Measurements from ENCODE around the gene ADARB1.

ADARB1 gene

DNA sequence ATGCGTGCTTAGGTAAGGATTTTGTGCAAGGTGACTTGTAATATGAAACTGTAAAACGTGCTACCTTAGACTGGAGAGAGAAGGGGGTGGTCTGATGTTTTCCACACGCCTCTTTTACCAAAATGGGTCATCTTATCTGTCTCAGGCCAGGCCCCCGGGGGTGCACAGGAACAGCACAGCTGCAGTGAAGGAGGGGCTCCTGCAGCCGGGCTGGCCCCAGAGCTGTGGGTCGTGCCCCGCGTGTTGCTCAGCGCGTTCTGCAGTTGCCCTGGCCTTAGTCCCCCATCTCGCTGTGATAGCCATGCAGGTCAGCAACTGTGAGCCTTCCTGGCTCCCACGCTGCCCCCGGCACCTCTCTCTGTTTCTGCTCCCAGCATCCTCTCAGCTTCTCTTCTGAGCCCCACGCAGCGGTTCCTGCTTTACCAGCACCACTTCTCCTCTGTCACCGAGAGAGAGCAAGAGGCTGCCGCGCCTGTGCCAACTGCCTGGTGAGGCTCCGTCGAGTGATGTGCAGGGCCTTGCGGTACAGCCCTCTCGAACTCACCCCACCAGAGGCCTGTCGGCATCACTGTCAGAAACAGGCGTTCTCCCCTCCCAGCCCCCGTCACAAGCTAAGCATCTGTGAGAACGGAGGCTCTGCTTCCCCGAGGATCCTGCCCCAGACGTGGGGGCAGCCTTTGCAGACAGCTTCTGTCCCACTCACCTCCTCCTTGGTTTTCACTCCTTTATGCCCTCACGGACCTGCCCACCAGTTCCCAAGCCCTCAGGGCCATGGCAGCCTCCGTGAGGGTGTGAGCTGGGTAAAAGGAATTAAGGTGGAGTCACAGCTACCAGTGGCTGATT is 73.3 kb downstream of the ADARB1 start:
- TF ChIP-seq, protein P1, sequence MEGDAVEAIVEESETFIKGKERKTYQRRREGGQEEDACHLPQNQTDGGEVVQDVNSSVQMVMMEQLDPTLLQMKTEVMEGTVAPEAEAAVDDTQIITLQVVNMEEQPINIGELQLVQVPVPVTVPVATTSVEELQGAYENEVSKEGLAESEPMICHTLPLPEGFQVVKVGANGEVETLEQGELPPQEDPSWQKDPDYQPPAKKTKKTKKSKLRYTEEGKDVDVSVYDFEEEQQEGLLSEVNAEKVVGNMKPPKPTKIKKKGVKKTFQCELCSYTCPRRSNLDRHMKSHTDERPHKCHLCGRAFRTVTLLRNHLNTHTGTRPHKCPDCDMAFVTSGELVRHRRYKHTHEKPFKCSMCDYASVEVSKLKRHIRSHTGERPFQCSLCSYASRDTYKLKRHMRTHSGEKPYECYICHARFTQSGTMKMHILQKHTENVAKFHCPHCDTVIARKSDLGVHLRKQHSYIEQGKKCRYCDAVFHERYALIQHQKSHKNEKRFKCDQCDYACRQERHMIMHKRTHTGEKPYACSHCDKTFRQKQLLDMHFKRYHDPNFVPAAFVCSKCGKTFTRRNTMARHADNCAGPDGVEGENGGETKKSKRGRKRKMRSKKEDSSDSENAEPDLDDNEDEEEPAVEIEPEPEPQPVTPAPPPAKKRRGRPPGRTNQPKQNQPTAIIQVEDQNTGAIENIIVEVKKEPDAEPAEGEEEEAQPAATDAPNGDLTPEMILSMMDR (IDR thresholded peaks at IDR 0.05; ENCODE audit: insufficient read depth, low read depth, low read length, missing control alignments) = no peak
- DNase-seq (ENCODE audit: low read depth) = peak; percentile 51
- no peak overlapping the region for H3K4me3 ChIP-seq (ENCODE audit: low read length)

DNA sequence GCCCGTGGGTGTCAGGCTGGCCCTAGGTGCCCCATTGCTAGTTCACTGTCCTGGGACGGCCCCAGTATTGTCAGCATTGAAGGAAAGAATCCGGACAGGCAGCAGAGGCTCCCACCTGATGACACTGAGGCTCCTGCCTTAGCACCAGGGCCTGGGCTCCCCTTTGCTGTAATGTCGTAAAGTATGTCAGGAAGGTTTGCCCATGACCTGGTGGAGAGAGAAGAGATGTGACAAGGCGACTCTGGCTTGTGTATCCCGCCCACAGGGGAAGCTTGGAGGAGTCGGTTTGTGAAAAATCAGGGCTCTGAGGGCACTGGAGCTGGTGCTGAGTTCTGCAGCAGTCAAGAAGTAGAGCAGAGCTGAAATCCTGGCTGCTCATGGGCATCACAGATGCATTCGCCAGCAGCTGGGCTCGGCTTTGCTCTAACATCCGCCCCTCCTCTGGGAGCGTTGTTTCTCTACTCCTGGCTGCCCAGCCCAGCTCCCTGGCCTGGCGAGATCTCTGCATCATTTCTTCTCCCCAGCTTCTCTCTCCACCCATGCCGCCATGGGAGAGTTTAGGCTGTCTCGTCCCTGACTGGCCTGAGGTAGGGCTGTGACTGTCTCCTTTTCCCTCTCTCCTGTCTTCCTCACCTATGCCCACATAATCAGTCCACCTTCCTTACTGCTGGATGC is 74.1 kb downstream of the ADARB1 start:
- TF ChIP-seq, protein P1 (IDR thresholded peaks at IDR 0.05; ENCODE audit: insufficient read depth, low read depth, low read length, missing control alignments) = no peak
- H3K4me3 ChIP-seq (ENCODE audit: low read length) = no peak overlapping the region
- DNase-seq (ENCODE audit: low read depth) = no peak

DNA sequence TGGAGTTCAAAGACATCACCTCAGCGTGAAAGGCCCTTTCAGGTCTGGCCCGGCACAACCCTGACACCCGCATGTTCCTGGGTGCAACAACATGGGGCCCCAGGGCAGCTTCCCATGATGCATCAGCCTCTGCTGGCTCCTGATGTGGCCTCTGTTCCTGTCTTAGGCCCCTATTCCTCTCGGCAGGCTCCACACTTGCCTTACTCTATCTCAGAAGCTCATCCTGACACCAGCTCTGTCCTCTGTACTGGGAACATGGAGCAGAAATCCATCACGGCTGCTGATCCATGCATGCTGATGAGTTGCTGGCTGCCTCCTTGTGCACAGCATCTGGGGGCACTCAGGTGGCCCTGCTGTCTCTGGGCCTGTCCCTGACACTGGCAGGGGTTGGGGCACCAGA is 74.6 kb downstream of the ADARB1 start:
- no peak overlapping the region for H3K4me3 ChIP-seq (ENCODE audit: low read length)
- TF ChIP-seq, protein P1 (IDR thresholded peaks at IDR 0.05; ENCODE audit: insufficient read depth, low read depth, low read length, missing control alignments) = no peak
- DNase-seq (ENCODE audit: low read depth) = no peak

- no peak for DNase-seq (ENCODE audit: low read depth)
- no peak overlapping the region for H3K4me3 ChIP-seq (ENCODE audit: low read length)
These were observed 76.3 kb downstream of the ADARB1 start for GRCh38 chr21:45150638-45151131.

DNA sequence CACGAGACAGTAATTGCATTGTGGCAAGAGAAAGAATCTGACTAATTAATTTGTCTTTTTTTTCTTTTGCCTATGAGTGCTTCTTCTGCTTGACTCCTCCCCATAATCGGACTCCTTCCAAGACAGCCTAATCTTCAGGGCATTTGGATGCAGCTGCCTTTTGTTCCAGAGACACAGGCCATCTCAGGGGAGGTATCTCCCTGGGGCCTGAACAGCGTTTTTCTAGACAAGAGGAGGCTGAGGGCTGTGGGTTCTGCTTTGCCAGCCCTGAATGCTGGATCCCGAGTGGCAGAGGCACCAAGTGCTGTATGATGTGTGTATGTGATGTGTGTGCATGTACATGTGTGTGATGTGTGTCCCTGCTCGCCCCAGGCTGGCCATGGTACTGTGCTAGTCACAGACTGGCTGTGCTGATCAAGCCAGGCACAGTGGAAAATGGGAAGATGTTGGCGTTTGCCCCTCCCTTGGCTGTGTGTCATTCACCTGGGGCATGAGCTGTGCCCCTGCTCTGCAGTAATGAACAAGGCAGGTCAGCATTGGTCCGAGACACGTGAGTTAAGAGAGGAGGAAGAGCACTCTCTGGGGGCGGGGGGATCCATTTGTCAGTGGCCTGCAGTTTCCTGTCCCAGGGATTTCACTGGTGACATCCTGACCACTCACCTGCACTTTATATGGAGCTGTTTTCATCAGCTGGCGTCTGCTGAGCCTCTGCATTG is 77.2 kb downstream of the ADARB1 start:
- no peak for DNase-seq (ENCODE audit: low read depth)
- H3K4me3 ChIP-seq (ENCODE audit: low read length) = no peak overlapping the region
- TF ChIP-seq, protein P1 (IDR thresholded peaks at IDR 0.05; ENCODE audit: insufficient read depth, low read depth, low read length, missing control alignments) = no peak

More at GRCh38 chr21:45150638-45151131, 76.3 kb downstream of the ADARB1 start:
- TF ChIP-seq, protein P1 (IDR thresholded peaks at IDR 0.05; ENCODE audit: insufficient read depth, low read depth, low read length, missing control alignments) = no peak

GRCh38 chr21:45152265-45152746 is 77.9 kb downstream of the ADARB1 start:
- no peak for DNase-seq (ENCODE audit: low read depth)
- no peak overlapping the region for H3K4me3 ChIP-seq (ENCODE audit: low read length)
- TF ChIP-seq, protein P1 (IDR thresholded peaks at IDR 0.05; ENCODE audit: insufficient read depth, low read depth, low read length, missing control alignments) = peak; percentile 20

Data from epithelial cell of esophagus (primary cell).